ENCODE measurements around the gene DACH1.

DACH1 gene

GRCh38 chr13:71617265-71617664 lies 249.7 kb downstream of the DACH1 start:
- no peak for DNase-seq (ENCODE audit: low spot score)
- TF ChIP-seq CTCF (IDR thresholded peaks at IDR 0.05; ENCODE audit: borderline replicate concordance, control extremely low read depth, extremely low read depth, insufficient read depth, missing control alignments), result no peak
- in situ Hi-C loops (cut with MboI; ENCODE audit: low sequenced_read_pairs, unreplicated experiment), result no loop called here

GRCh38 chr13:71613066-71613745 lies 253.8 kb downstream of the DACH1 start:
- in situ Hi-C loops (cut with MboI; ENCODE audit: low sequenced_read_pairs, unreplicated experiment), result no loop called here
- no peak for DNase-seq (ENCODE audit: low spot score)

GRCh38 chr13:71611292-71611691 lies 255.7 kb downstream of the DACH1 start:
- in situ Hi-C loops (cut with MboI; ENCODE audit: low sequenced_read_pairs, unreplicated experiment), result no loop called here
- no peak for TF ChIP-seq CTCF (IDR thresholded peaks at IDR 0.05; ENCODE audit: borderline replicate concordance, control extremely low read depth, extremely low read depth, insufficient read depth, missing control alignments)
- no peak for DNase-seq (ENCODE audit: low spot score)

More at GRCh38 chr13:71613066-71613745, 253.8 kb downstream of the DACH1 start:
- no peak for TF ChIP-seq CTCF (IDR thresholded peaks at IDR 0.05; ENCODE audit: borderline replicate concordance, control extremely low read depth, extremely low read depth, insufficient read depth, missing control alignments)

DNA sequence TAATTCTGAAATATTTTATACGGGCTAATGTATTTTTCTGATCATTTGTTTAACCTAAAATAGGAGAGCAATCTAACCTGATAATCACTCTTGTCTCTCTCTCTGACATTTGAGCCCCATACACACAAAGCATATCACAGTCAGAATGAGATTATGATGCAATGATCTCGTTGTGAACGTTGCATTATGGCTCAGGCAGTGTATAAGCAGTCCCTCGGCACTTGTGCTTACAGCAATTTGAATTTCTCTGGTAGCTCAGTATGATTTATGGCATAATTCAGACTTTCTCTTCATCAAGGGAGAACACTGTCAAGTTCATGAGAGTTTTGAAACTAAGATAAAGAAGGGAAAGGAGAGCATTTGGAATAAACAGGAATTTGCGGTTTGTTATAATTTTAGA lies 256.1 kb downstream of the DACH1 start:
- no peak for TF ChIP-seq CTCF (IDR thresholded peaks at IDR 0.05; ENCODE audit: borderline replicate concordance, control extremely low read depth, extremely low read depth, insufficient read depth, missing control alignments)
- no peak for DNase-seq (ENCODE audit: low spot score)
- in situ Hi-C loops (cut with MboI; ENCODE audit: low sequenced_read_pairs, unreplicated experiment), result no loop called here

DNA sequence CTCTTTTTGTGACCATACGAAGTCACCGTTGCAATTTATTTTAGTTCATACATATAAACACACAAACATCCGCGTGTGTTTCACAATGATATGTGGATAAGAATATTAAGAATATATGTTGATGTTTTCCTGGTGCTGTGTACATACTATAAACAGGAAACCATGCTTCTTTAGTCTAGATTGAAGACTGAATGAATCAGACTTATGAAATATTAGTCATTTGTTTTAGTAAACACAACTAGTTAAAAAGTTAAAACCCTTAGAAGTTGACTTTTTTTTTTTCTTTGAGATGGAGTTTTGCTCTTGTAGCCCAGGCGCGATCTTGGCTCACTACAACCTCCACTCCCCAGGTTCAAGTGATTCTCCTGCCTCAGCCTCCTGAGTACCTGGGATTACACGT lies 257.7 kb downstream of the DACH1 start:
- in situ Hi-C loops (cut with MboI; ENCODE audit: low sequenced_read_pairs, unreplicated experiment), result no loop called here
- DNase-seq (ENCODE audit: low spot score), result no peak
- TF ChIP-seq CTCF (IDR thresholded peaks at IDR 0.05; ENCODE audit: borderline replicate concordance, control extremely low read depth, extremely low read depth, insufficient read depth, missing control alignments), result no peak

DNA sequence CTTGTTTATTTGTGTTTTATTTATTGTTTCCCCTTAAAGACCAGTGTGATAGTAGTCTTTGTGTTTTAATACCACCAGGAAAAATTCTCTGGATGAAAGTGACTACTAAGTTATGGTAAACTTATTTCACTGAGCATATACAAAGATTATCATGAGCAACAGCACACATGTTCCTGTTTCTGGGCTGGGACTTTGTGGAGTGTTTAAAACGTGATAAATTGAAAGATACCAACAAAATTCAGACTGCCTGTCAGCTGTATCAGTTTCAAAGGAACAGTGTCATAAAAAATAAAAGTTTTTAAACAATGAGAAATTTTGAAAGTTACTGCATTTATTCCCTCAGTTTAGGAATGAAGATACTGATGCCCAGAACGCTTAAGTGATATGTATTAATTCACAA lies 259.4 kb downstream of the DACH1 start:
- no peak for TF ChIP-seq CTCF (IDR thresholded peaks at IDR 0.05; ENCODE audit: borderline replicate concordance, control extremely low read depth, extremely low read depth, insufficient read depth, missing control alignments)
- DNase-seq (ENCODE audit: low spot score), result no peak
- in situ Hi-C loops (cut with MboI; ENCODE audit: low sequenced_read_pairs, unreplicated experiment), result no loop called here
